ENCODE results near the gene PHKG2.

DNA sequence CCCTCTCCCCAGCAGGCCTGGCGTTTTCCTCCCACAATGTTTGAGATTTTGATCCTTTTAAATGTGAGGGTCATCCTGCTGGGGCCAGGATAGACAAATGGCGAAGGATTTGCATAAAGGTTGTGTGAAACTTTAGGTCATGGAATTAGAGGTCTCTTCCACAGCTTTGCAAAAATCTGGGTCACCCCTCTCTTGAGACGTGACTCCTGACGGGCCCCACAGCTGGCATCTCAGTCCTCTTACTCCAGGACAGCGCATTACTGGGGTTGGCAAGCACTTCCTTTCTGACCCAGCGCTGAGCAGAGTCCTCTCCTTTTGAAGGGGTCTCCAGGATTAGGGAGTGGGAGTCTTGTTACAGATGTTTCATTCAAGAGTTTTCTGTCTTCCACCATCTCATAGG is 31.4 kb downstream of the PHKG2 start:
- TF ChIP-seq EZH2phosphoT487 (conservative IDR thresholded peaks at IDR 0.05; ENCODE audit: low read length), result no peak
- TF ChIP-seq, protein P1, sequence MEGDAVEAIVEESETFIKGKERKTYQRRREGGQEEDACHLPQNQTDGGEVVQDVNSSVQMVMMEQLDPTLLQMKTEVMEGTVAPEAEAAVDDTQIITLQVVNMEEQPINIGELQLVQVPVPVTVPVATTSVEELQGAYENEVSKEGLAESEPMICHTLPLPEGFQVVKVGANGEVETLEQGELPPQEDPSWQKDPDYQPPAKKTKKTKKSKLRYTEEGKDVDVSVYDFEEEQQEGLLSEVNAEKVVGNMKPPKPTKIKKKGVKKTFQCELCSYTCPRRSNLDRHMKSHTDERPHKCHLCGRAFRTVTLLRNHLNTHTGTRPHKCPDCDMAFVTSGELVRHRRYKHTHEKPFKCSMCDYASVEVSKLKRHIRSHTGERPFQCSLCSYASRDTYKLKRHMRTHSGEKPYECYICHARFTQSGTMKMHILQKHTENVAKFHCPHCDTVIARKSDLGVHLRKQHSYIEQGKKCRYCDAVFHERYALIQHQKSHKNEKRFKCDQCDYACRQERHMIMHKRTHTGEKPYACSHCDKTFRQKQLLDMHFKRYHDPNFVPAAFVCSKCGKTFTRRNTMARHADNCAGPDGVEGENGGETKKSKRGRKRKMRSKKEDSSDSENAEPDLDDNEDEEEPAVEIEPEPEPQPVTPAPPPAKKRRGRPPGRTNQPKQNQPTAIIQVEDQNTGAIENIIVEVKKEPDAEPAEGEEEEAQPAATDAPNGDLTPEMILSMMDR (IDR thresholded peaks at IDR 0.05; ENCODE audit: insufficient read depth, low read length, poor library complexity, severe bottlenecking), result no peak

Data from SU-DHL-6 (cell line).